BJ (cell line): Measurements from ENCODE around the gene RTL5. TPM values are rescaled to one million over a fixed set of nuclear protein-coding genes. Genes with fewer than 3 reads are reported as not detected.

ENCODE experiments used
- CTCF ChIA-PET: fragments of 350-600 bp; formaldehyde crosslinking; extraction: SDS; loops from one replicate; lab custom pipeline; 2021; ENCODE audit warnings: antibody characterized with exemption, inconsistent platforms; lab: Yijun Ruan, JAX
- POLR2A ChIA-PET: fragments of 300-600 bp; sonication (Branson Sonifier 250); formaldehyde crosslinking; extraction: SDS; loops from one replicate; lab custom pipeline; 2021; ENCODE audit warnings: antibody characterized with exemption; lab: Charles Lee
- DNase-seq: peaks from one replicate; pipeline ENCODE4 v3.0.0-alpha.2; 2011; ENCODE audit warnings: low read depth
- H3K27me3 ChIP-seq: 2 replicates; pipeline ENCODE4 v1.6.0; 2011; ENCODE audit warnings: low read length; ENCODE audit not compliant: control insufficient read depth, insufficient read depth
- H3K36me3 ChIP-seq: 2 replicates; pipeline ENCODE4 v1.5.1; 2011; ENCODE audit warnings: low read length; ENCODE audit not compliant: control insufficient read depth, insufficient read depth
- H3K4me3 ChIP-seq: 2 replicates; pipeline ENCODE4 v1.5.1; 2011; ENCODE audit warnings: low read depth, mild to moderate bottlenecking, control low read depth, low read length
- CTCF ChIP-seq: IDR thresholded peaks from 2 replicates; pipeline ENCODE4 v1.5.1; 2011; ENCODE audit warnings: low read depth, mild to moderate bottlenecking, control low read depth, inconsistent platforms, low read length, moderate library complexity; ENCODE audit not compliant: insufficient read depth
- polyA plus RNA-seq: library from polyadenylated mRNA; depleted of rRNA; stranded (reverse); fragments of >200 nt; gene quantifications from 2 replicates; pipeline ENCODE4 v1.2.3, GENCODE V29; 2011

RTL5 gene
- polyA plus RNA-seq, 1 experiment = 1.5 TPM

- ChIA-PET POLR2A (no interaction called here), CTCF (no interaction called here)
- DNase-seq = no peak
- Histone ChIP-seq H3K4me3 (no peak overlapping the region), H3K27me3 (no peaks in the 10 kb centered on the region), H3K36me3 (0 out of 2 replicates have a peak, but pooled peaks cover 1% of the 10 kb centered on the region)
- no peak for TF ChIP-seq CTCF
Observed at GRCh38 chrX:72143609-72143907, 11.8 kb upstream of the RTL5 start.

GRCh38 chrX:72142794-72143608 is 11.3 kb upstream of the RTL5 start:
- Histone ChIP-seq H3K4me3 (no peak overlapping the region), H3K27me3 (no peaks in the 10 kb centered on the region), H3K36me3 (peaks cover 1% of the 10 kb centered on the region; the same call in 1 of the 2 replicates)
- DNase-seq = no peak
- ChIA-PET POLR2A (no interaction called here), CTCF (interaction anchor here (1.4 kb wide), 1 partner anchor 21 kb away, joined by 3 read pairs; no protein-coding TSS in a partner anchor)
- no peak for TF ChIP-seq CTCF

GRCh38 chrX:72142094-72142793 is 10.5 kb upstream of the RTL5 start:
- ChIA-PET POLR2A (no interaction called here), CTCF (interaction anchor here (1.4 kb wide), 1 partner anchor 22 kb away, joined by 3 read pairs; no protein-coding TSS in a partner anchor)
- Histone ChIP-seq H3K36me3 (peaks cover 1% of the 10 kb centered on the region; the same call in 1 of the 2 replicates), H3K4me3 (no peak overlapping the region), H3K27me3 (no peaks in the 10 kb centered on the region)
- no peak for DNase-seq
- no peak for TF ChIP-seq CTCF

GRCh38 chrX:72141372-72142004 is 9.8 kb upstream of the RTL5 start:
- TF ChIP-seq CTCF = no peak
- ChIA-PET POLR2A (no interaction called here), CTCF (interaction anchor here (1.0 kb wide), 1 partner anchor 15 kb away, joined by 3 read pairs; no protein-coding TSS in a partner anchor)
- DNase-seq = no peak
- Histone ChIP-seq H3K27me3 (no peaks in the 10 kb centered on the region), H3K4me3 (no peak overlapping the region), H3K36me3 (peaks cover 1% of the 10 kb centered on the region; the same call in 1 of the 2 replicates)

- Histone ChIP-seq H3K27me3 (no peaks in the 10 kb centered on the region), H3K4me3 (no peak overlapping the region), H3K36me3 (peaks cover 1% of the 10 kb centered on the region; the same call in 1 of the 2 replicates)
- CTCF ChIA-PET = interaction anchor here (1.3 kb wide), 1 partner anchor 12 kb away, joined by 4 read pairs; no protein-coding TSS in a partner anchor
- POLR2A ChIA-PET = no interaction called here
- no peak for TF ChIP-seq CTCF
- DNase-seq = no peak
Observed at GRCh38 chrX:72139538-72139937, 7.8 kb upstream of the RTL5 start.
